GM19099 (cell line): ENCODE results near the gene KHDRBS1.

ENCODE experiments used
- POLR2A ChIP-seq: IDR thresholded peaks from 3 replicates; pipeline ENCODE4 v1.6.1; 2011; ENCODE audit warnings: low read depth; ENCODE audit not compliant: insufficient read length; ENCODE audit errors: extremely low read depth

KHDRBS1 gene

DNA sequence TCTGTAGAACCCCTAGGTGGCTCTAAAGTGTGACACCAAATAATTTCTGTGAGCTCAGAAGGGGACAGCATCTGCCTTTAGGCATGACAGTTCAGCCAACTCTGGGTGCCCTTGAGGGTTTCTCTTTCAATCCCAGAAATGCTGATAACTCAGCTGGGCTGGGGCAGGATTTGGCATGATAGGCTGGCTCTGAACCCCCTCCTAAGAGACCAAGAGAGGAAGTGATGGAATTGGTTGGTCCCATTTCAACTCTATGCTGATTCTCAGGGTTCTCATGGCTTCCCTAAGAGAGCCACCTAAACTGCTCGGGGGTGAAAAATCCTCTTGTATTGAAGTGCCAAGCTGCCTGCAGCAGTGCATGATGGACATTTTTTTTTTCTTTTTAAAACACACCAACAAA lies 30.6 kb downstream of the KHDRBS1 start:
- TF ChIP-seq POLR2A: no peak

- no peak for TF ChIP-seq POLR2A
Measured at GRCh38 chr1:32045772-32046171, 32.1 kb downstream of the KHDRBS1 start.

DNA sequence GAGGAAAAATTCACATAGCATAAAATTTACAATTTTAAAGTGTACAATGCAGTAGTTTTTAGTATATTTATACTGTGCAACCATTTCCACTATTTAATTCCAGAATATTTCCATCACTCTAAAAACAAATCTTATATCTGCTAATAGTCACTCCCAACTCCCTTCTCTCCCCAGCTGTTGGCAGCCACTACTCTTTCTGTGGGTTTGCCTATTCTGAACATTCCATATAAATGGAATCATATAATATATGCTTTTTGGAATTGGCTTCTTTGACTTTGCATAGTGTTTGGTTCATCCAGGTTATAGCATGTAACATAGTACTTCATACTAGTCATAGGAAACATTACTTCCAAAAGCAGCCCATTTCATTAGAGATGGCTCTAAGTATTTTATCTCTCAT lies 34.0 kb downstream of the KHDRBS1 start:
- no peak for TF ChIP-seq POLR2A

DNA sequence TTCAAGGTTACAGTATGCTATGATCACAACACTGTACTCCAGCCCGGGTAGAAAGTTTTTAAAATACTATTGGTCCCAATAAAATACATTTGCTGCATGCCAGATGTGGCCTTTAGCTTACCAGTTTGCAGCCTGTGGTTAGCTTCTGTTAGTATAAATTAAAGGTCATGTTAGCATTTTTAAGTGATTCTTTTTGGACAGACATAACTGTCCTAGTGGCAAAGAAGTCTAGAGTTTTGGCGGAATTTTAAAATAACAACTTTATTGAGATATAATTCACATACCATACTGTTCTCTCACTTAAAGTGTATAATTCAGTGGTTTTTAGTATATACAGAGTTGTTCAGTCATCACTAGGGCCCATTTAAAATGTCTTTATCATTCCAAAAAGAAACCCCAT lies 34.8 kb downstream of the KHDRBS1 start:
- no peak for TF ChIP-seq POLR2A

GRCh38 chr1:32051706-32052105 lies 38.0 kb downstream of the KHDRBS1 start:
- TF ChIP-seq POLR2A: no peak

- TF ChIP-seq POLR2A: no peak
Measured at GRCh38 chr1:32052887-32053286, 39.2 kb downstream of the KHDRBS1 start.

GRCh38 chr1:32055416-32055815 lies 41.7 kb downstream of the KHDRBS1 start:
- TF ChIP-seq POLR2A: no peak

DNA sequence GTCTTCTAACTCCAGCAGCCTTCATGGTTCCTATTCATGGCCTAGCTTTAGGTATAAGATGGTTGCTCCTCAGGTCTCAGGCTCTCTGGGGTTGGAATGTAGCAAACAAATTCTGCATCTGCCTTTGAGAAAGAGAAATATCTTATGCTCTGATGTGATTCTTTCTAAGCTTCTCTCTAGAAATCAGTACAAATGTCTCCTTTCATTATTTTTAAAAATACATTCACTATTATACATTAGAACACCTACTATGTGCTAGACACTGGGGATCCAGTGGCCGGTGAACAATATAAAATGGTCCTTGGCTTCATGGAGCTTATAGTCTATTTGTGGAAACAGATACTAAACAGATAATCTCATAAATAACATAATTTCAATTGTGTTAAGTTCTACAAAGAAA lies 42.9 kb downstream of the KHDRBS1 start:
- no peak for TF ChIP-seq POLR2A

GRCh38 chr1:32060914-32061313 lies 47.2 kb downstream of the KHDRBS1 start:
- no peak for TF ChIP-seq POLR2A

GRCh38 chr1:32062867-32063230 lies 49.2 kb downstream of the KHDRBS1 start:
- TF ChIP-seq POLR2A: no peak

- TF ChIP-seq POLR2A: no peak
Measured at GRCh38 chr1:32063261-32063681, 49.6 kb downstream of the KHDRBS1 start.

GRCh38 chr1:32066489-32066873 lies 52.8 kb downstream of the KHDRBS1 start:
- no peak for TF ChIP-seq POLR2A

DNA sequence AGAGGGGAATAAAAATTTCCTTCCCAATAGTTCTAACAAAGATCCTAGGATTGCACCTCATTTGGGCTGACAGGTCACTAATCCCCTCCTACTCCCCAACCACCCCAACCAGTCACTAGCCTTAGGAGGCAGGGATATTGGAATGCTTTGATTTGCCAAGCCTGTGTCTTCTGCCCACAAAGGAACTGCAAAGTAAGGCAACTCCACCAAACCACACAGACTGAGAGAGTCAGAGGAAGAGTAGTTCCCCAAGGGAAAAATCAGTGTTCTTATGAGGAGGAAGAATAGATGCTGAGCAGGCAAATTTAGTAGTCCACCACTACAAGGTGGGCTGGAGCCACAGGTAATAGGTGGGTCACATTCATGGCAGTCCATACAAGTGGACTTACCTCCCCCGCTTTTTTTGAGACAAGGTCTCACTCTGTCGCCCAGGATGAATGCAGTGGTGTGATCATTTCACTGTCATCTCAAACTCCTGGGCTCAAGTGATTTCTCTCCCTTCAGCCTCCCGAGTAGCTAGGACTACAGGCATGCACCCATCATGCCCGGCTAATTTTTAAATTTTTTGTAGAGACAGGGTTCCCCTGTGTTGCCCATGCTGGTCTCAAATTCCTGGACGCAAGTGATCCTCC lies 55.4 kb downstream of the KHDRBS1 start:
- TF ChIP-seq POLR2A: no peak

DNA sequence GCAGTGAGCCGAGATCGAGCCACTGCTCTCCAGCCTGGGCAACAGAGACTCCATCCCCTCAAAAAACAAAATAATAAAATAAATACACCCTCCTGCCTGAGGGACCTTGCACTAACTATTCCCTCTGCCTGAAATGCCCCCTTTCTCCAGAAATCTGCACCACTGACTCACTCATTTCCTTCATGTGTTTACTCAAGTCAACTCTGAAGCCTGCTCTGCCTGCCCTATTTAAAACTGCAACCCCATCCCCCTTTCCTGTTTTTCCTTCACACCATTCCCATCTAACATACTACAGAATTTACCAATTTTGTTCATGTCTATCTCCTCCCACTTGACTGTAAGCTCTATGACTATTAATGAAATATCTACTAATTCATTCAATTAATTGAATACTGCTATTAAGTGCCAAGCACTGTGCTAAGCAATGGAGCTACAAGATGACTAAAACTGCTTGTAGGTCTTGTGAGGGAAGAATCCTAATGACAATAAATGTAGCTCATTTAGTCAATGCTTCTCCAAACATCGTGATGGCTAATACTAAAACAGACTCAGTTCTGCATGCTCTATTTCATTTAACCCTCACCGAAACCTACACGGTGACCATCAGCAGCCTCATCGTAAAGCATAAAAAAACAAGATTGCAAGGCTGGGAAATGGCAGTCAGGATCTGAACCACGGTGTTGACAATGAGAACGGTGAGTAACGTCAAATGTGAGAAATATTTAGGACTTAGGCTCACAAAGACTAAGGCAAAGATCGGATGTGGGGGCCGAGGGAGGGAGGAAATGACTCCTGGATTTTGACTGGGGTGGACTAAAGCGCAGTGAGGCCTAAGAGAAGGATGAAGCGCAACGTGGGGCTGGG lies 58.3 kb downstream of the KHDRBS1 start:
- no peak for TF ChIP-seq POLR2A

GRCh38 chr1:32072622-32073298 lies 59.1 kb downstream of the KHDRBS1 start, which contains the start of gene TMEM39B:
TSS of gene TMEM39B (plus strand) at chr1:32072939. CDS start at chr1:32073048, 109 bp downstream.
- TF ChIP-seq POLR2A: peak; percentile 84
